SK-N-SH treated with all-trans-retinoic acid at 6 μM for 48 hours (cell line): ENCODE data around the gene SLC16A13.
A peak's percentile ranks its signal among the peaks of the same experiment; 100 is the strongest.

Source experiments
- ATAC-seq: fragments of 200-7000 bp; cut with Tn5 transposase; 3 replicates; pipeline ENCODE4 v1.9.1; 2020; ENCODE audit warnings: mild to moderate bottlenecking, moderate library complexity
- BACH2 ChIP-seq: fragments of 250-450 bp; sonication (Bioruptor Pico); IDR thresholded peaks from 2 replicates; pipeline ENCODE4 v1.9.0; 2021; ENCODE audit warnings: mild to moderate bottlenecking, borderline replicate concordance
- CREB5 ChIP-seq: fragments of 250-450 bp; sonication (Bioruptor Pico); IDR thresholded peaks from 2 replicates; pipeline ENCODE4 v1.5.1; 2020; ENCODE audit warnings: low read depth, mild to moderate bottlenecking, moderate library complexity
- CSDC2 ChIP-seq: fragments of 250-450 bp; sonication (Bioruptor Pico); IDR thresholded peaks from 2 replicates; pipeline ENCODE4 v1.5.0; 2020; ENCODE audit warnings: mild to moderate bottlenecking, moderate library complexity
- CSRNP3 ChIP-seq: fragments of 250-450 bp; sonication (Bioruptor Pico); IDR thresholded peaks from 2 replicates; pipeline ENCODE4 v1.5.1; 2021; ENCODE audit warnings: mild to moderate bottlenecking, moderate library complexity
- ESRRG ChIP-seq: fragments of 250-450 bp; sonication (Bioruptor Pico); IDR thresholded peaks from 2 replicates; pipeline ENCODE4 v1.6.1; 2021; ENCODE audit warnings: mild to moderate bottlenecking
- GLIS3 ChIP-seq: fragments of 250-450 bp; sonication (Bioruptor Pico); IDR thresholded peaks from 2 replicates; pipeline ENCODE4 v1.5.0; 2020; ENCODE audit warnings: mild to moderate bottlenecking, moderate library complexity
- PATZ1 ChIP-seq: fragments of 250-450 bp; sonication (Bioruptor Pico); IDR thresholded peaks from 2 replicates; pipeline ENCODE4 v1.8.0; 2020; ENCODE audit warnings: mild to moderate bottlenecking, moderate library complexity, borderline replicate concordance
- POU6F1 ChIP-seq: fragments of 250-450 bp; sonication (Bioruptor Pico); IDR thresholded peaks from 2 replicates; pipeline ENCODE4 v1.8.0; 2021; ENCODE audit warnings: low read depth, mild to moderate bottlenecking, moderate library complexity, borderline replicate concordance
- PPARA ChIP-seq: fragments of 250-450 bp; sonication (Bioruptor Pico); IDR thresholded peaks from 2 replicates; pipeline ENCODE4 v1.5.0; 2020; ENCODE audit warnings: mild to moderate bottlenecking, borderline replicate concordance
- RARB ChIP-seq: fragments of 250-450 bp; sonication (Bioruptor Pico); IDR thresholded peaks from 2 replicates; pipeline ENCODE4 v1.8.0; 2021; ENCODE audit warnings: mild to moderate bottlenecking, moderate library complexity
- SNAI2 ChIP-seq: fragments of 250-450 bp; sonication (Bioruptor Pico); IDR thresholded peaks from 2 replicates; pipeline ENCODE4 v1.5.0; 2020; ENCODE audit warnings: mild to moderate bottlenecking, moderate library complexity
- TCF4 ChIP-seq: fragments of 250-450 bp; sonication (Bioruptor Pico); IDR thresholded peaks from 2 replicates; pipeline ENCODE4 v1.8.0; 2021; ENCODE audit warnings: mild to moderate bottlenecking, moderate library complexity, borderline replicate concordance
- TSHZ2 ChIP-seq: fragments of 250-450 bp; sonication (Bioruptor Pico); IDR thresholded peaks from 2 replicates; pipeline ENCODE4 v1.5.0; 2020; ENCODE audit warnings: mild to moderate bottlenecking, moderate library complexity
- ZC3H10 ChIP-seq: fragments of 250-450 bp; sonication (Bioruptor Pico); IDR thresholded peaks from 2 replicates; pipeline ENCODE4 v1.5.1; 2021; ENCODE audit warnings: mild to moderate bottlenecking, moderate library complexity
- ZFP3 ChIP-seq: fragments of 250-450 bp; sonication (Bioruptor Pico); IDR thresholded peaks from 2 replicates; pipeline ENCODE4 v1.5.0; 2020; ENCODE audit warnings: mild to moderate bottlenecking, moderate library complexity
- ZFP30 ChIP-seq: fragments of 450-650 bp; formaldehyde crosslinking; IDR thresholded peaks from 2 replicates; pipeline ENCODE4 v1.5.0; 2022; ENCODE audit warnings: mild to moderate bottlenecking, moderate library complexity
- ZNF8 ChIP-seq: fragments of 450-650 bp; formaldehyde crosslinking; IDR thresholded peaks from 2 replicates; pipeline ENCODE4 v1.5.0; 2020; ENCODE audit warnings: mild to moderate bottlenecking, moderate library complexity

SLC16A13 gene

GRCh38 chr17:7018331-7018964 lies 17.4 kb upstream of the SLC16A13 start:
- TF ChIP-seq ZNF8 (CRISPR knock-in tag): no peak
- ATAC-seq: no peak

- no peak for TF ChIP-seq ZC3H10 (CRISPR knock-in tag)
- TF ChIP-seq TSHZ2: no peak
- TF ChIP-seq CSDC2: no peak
- no peak for TF ChIP-seq TCF4 (CRISPR knock-in tag)
- TF ChIP-seq PPARA (CRISPR knock-in tag): no peak
- no peak for TF ChIP-seq SNAI2
- no peak for TF ChIP-seq ESRRG (CRISPR knock-in tag)
- TF ChIP-seq, all 23 proteins: peak for 0
- ATAC-seq: no peak
These were observed 16.4 kb upstream of the SLC16A13 start for GRCh38 chr17:7019367-7019766.

GRCh38 chr17:7019839-7020519 lies 15.8 kb upstream of the SLC16A13 start:
- ATAC-seq: peak; percentile 14
- TF ChIP-seq CREB5 (CRISPR knock-in tag) (no peak), CSRNP3 (CRISPR knock-in tag) (no peak), PATZ1 (CRISPR knock-in tag) (no peak), SNAI2 (no peak), ZFP30 (CRISPR knock-in tag) (no peak), GLIS3 (no peak), CSDC2 (no peak), BACH2 (CRISPR knock-in tag) (no peak)

GRCh38 chr17:7020894-7021664 lies 14.7 kb upstream of the SLC16A13 start:
- no peak for ATAC-seq
- TF ChIP-seq PPARA (CRISPR knock-in tag) (no peak), PATZ1 (CRISPR knock-in tag) (no peak), SNAI2 (no peak), POU6F1 (no peak), RARB (CRISPR knock-in tag) (no peak), TCF4 (CRISPR knock-in tag) (no peak), ZFP3 (CRISPR knock-in tag) (no peak)
